DOHH2 (cell line): ENCODE results near the gene MNT.

ENCODE experiments used
- EZH2phosphoT487 ChIP-seq: fragments of 200-600 bp; sonication (generic); IDR thresholded peaks from 2 replicates; pipeline ENCODE4 v1.6.1; 2017; ENCODE audit warnings: borderline replicate concordance, mild to moderate bottlenecking, antibody characterized with exemption, low read length, moderate library complexity, mixed read lengths
- TF ChIP-seq, protein P1 (sequence below): fragments of 200-600 bp; sonication (generic); IDR thresholded peaks from one replicate; pipeline ENCODE4 v1.5.1; 2014; ENCODE audit warnings: antibody characterized with exemption, mild to moderate bottlenecking, low read depth, low read length; ENCODE audit not compliant: poor library complexity, severe bottlenecking

DNA sequence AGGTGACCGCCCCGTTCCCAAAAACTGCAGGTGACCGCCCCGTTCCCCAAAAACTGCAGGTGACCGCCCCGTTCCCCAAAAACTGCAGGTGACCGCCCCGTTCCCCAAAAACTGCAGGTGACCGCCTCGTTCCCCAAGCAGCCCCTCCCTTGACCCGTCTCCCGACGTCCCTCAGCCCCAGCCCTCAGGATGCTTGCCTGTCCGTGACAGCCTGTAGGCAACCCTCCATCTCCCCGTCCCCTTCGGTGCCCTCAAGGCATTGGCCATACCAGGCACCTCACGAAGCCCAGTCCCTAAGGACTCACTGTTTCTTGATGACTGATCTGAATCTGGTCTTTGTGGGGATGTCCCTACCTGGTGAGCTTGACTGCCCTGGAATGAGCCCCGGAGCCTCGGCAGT lies 38.4 kb downstream of the MNT start:
- TF ChIP-seq, protein P1, sequence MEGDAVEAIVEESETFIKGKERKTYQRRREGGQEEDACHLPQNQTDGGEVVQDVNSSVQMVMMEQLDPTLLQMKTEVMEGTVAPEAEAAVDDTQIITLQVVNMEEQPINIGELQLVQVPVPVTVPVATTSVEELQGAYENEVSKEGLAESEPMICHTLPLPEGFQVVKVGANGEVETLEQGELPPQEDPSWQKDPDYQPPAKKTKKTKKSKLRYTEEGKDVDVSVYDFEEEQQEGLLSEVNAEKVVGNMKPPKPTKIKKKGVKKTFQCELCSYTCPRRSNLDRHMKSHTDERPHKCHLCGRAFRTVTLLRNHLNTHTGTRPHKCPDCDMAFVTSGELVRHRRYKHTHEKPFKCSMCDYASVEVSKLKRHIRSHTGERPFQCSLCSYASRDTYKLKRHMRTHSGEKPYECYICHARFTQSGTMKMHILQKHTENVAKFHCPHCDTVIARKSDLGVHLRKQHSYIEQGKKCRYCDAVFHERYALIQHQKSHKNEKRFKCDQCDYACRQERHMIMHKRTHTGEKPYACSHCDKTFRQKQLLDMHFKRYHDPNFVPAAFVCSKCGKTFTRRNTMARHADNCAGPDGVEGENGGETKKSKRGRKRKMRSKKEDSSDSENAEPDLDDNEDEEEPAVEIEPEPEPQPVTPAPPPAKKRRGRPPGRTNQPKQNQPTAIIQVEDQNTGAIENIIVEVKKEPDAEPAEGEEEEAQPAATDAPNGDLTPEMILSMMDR = no peak
- no peak for TF ChIP-seq EZH2phosphoT487
